IMR-90 (cell line): Measurements from ENCODE around the gene TBC1D17. TPM values are rescaled to one million over a fixed set of nuclear protein-coding genes. Genes with fewer than 3 reads are reported as not detected.
A peak's percentile ranks its signal among the peaks of the same experiment; 100 is the strongest.

Source experiments
- ATAC-seq: fragments of 200-7000 bp; cut with Tn5 transposase; 2 replicates; pipeline ENCODE4 v1.9.1; 2020; ENCODE audit warnings: low read depth, mild to moderate bottlenecking, moderate library complexity
- BruUV-seq: library from RNA; stranded (reverse); fragments of 400-500 nt; replicated peaks from 2 replicates; lab custom pipeline; 2021; lab: Mats Ljungman, UMichigan
- CTCF ChIA-PET: fragments of 300-600 bp; formaldehyde crosslinking; extraction: SDS; loops from one replicate; lab custom pipeline; 2021; ENCODE audit warnings: antibody characterized with exemption; lab: Yijun Ruan, JAX
- POLR2A ChIA-PET: fragments of 300-600 bp; sonication (Branson Sonifier 250); formaldehyde crosslinking; loops from one replicate; lab custom pipeline; 2022; ENCODE audit warnings: antibody characterized with exemption; ENCODE audit not compliant: unreplicated experiment; lab: Charles Lee
- DNase-seq: peaks from one replicate; pipeline ENCODE4 v3.0.0; 2013
- H2AFZ ChIP-seq: replicated peaks from 2 replicates; pipeline ENCODE3; 2013; ENCODE audit warnings: low read length, mild to moderate bottlenecking; ENCODE audit not compliant: poor library complexity
- H2AK5ac ChIP-seq: 2 replicates; pipeline ENCODE4 v1.6.1; 2013; ENCODE audit warnings: low read depth, low read length, inconsistent platforms
- H2AK9ac ChIP-seq: replicated peaks from 2 replicates; pipeline ENCODE3; 2013; ENCODE audit warnings: mild to moderate bottlenecking, low read depth, low read length, moderate library complexity; ENCODE audit not compliant: poor library complexity
- H2BK120ac ChIP-seq: 2 replicates; pipeline ENCODE4 v1.6.1; 2013; ENCODE audit warnings: low read depth, low read length, inconsistent platforms
- H2BK15ac ChIP-seq: 3 replicates; pipeline ENCODE4 v1.6.1; 2013; ENCODE audit warnings: low read depth, low read length, inconsistent platforms
- H2BK20ac ChIP-seq: 2 replicates; pipeline ENCODE4 v1.6.1; 2013; ENCODE audit warnings: low read depth, mild to moderate bottlenecking, inconsistent platforms, low read length, moderate library complexity
- H2BK5ac ChIP-seq: 2 replicates; pipeline ENCODE4 v1.6.1; 2013; ENCODE audit warnings: mild to moderate bottlenecking, low read depth, low read length, inconsistent platforms; ENCODE audit not compliant: poor library complexity, severe bottlenecking
- H3K14ac ChIP-seq: replicated peaks from 2 replicates; pipeline ENCODE4 v1.6.1; 2013; ENCODE audit warnings: low read depth, low read length, inconsistent platforms
- H3K18ac ChIP-seq: 2 replicates; pipeline ENCODE4 v1.6.1; 2013; ENCODE audit warnings: low read depth, low read length, control low read depth
- H3K23ac ChIP-seq: 2 replicates; pipeline ENCODE4 v1.6.1; 2013; ENCODE audit warnings: low read depth, low read length, inconsistent platforms
- H3K27ac ChIP-seq: 2 replicates; pipeline ENCODE4 v1.5.1; 2013; ENCODE audit warnings: mild to moderate bottlenecking, control low read depth, low read length; ENCODE audit not compliant: insufficient read depth
- H3K27me3 ChIP-seq: 2 replicates; pipeline ENCODE4 v1.6.1; 2013; ENCODE audit warnings: low read length; ENCODE audit not compliant: control insufficient read depth, insufficient read depth
- H3K36me3 ChIP-seq: 2 replicates; pipeline ENCODE4 v1.6.1; 2013; ENCODE audit warnings: low read length, mixed read lengths; ENCODE audit not compliant: control insufficient read depth, insufficient read depth
- H3K4ac ChIP-seq: 2 replicates; pipeline ENCODE4 v1.6.1; 2013; ENCODE audit warnings: low read depth, low read length, inconsistent platforms
- H3K4me1 ChIP-seq: 2 replicates; pipeline ENCODE4 v1.6.1; 2013; ENCODE audit warnings: low read length, mixed read lengths; ENCODE audit not compliant: control insufficient read depth, insufficient read depth
- H3K4me2 ChIP-seq: 2 replicates; pipeline ENCODE4 v1.6.1; 2013; ENCODE audit warnings: low read depth, mild to moderate bottlenecking, control low read depth, low read length, moderate library complexity
- H3K4me3 ChIP-seq: 2 replicates; pipeline ENCODE4 v1.5.1; 2013; ENCODE audit warnings: low read depth, mild to moderate bottlenecking, control low read depth, low read length, moderate library complexity; ENCODE audit not compliant: insufficient read depth
- H3K56ac ChIP-seq: 2 replicates; pipeline ENCODE4 v1.6.1; 2013; ENCODE audit warnings: low read length, inconsistent platforms; ENCODE audit not compliant: insufficient read depth; ENCODE audit errors: extremely low read depth
- H3K79me1 ChIP-seq, 2 experiments: 2 replicates each; pipeline ENCODE4 v1.6.1; 2013; ENCODE audit warnings: low read length in 2 of 2, inconsistent platforms in 1 of 2, low read depth in 1 of 2
- H3K9ac ChIP-seq: 2 replicates; pipeline ENCODE4 v1.6.1; 2013; ENCODE audit warnings: low read depth, low read length, control low read depth
- H3K9me1 ChIP-seq: 2 replicates; pipeline ENCODE4 v1.6.1; 2013; ENCODE audit warnings: low read length, inconsistent platforms; ENCODE audit not compliant: insufficient read depth
- H3K9me3 ChIP-seq: 2 replicates; pipeline ENCODE4 v1.6.1; 2013; ENCODE audit warnings: low read length; ENCODE audit not compliant: control insufficient read depth, insufficient read depth
- H4K20me1 ChIP-seq: 2 replicates; pipeline ENCODE4 v1.6.1; 2013; ENCODE audit warnings: low read length, inconsistent platforms; ENCODE audit not compliant: insufficient read depth
- H4K5ac ChIP-seq: 2 replicates; pipeline ENCODE4 v1.6.1; 2013; ENCODE audit warnings: mild to moderate bottlenecking, low read depth, low read length, control low read depth
- H4K8ac ChIP-seq, 2 experiments: 2 replicates each; pipeline ENCODE4 v1.6.1; 2013; ENCODE audit warnings: low read depth in 2 of 2, low read length in 2 of 2, control low read depth in 1 of 2, inconsistent platforms in 1 of 2
- H4K91ac ChIP-seq: 2 replicates; pipeline ENCODE4 v1.6.1; 2013; ENCODE audit warnings: low read depth, low read length, inconsistent platforms; ENCODE audit not compliant: insufficient read depth
- CEBPB ChIP-seq: IDR thresholded peaks from 2 replicates; pipeline ENCODE4 v1.6.1; 2012; ENCODE audit warnings: low read depth, low read length, improper control_type of control experiment
- ELK1 ChIP-seq: fragments of 150-350 bp; IDR thresholded peaks from 2 replicates; pipeline ENCODE4 v1.6.1; 2016; ENCODE audit warnings: low read depth, mild to moderate bottlenecking, low read length, moderate library complexity, borderline replicate concordance
- MAFK ChIP-seq: IDR thresholded peaks from 2 replicates; pipeline ENCODE4 v1.6.1; 2012; ENCODE audit warnings: low read depth, low read length, improper control_type of control experiment
- NFE2L2 ChIP-seq: fragments of 150-350 bp; IDR thresholded peaks from 2 replicates; pipeline ENCODE4 v1.6.1; 2016; ENCODE audit warnings: low read depth, mild to moderate bottlenecking, low read length
- POLR2A ChIP-seq: IDR thresholded peaks from 2 replicates; pipeline ENCODE4 v1.6.1; 2012; ENCODE audit warnings: mild to moderate bottlenecking, low read depth, low read length
- USF2 ChIP-seq: fragments of 150-350 bp; IDR thresholded peaks from 2 replicates; pipeline ENCODE4 v1.6.1; 2017; ENCODE audit warnings: mild to moderate bottlenecking, antibody characterized with exemption, low read length, low read depth
- WGBS, 2 experiments: methylation state at CpG; one replicate each; pipeline versions ENCODE4 v1.1.5 to v1.1.7; 2013; ENCODE audit warnings: missing lambda C conversion rate in 2 of 2; ENCODE audit not compliant: insufficient read length in 1 of 2; ENCODE audit errors: extremely low coverage in 2 of 2; 5-methylcytosine and 5-hydroxymethylcytosine counted together
- dilution Hi-C: fragments of 300-500 bp; cut with HindIII; formaldehyde crosslinking; loops from one replicate; pipeline ENCODE4 v1.14.3; 2018; ENCODE audit warnings: low sequenced_read_pairs; ENCODE audit not compliant: unreplicated experiment
- in situ Hi-C: fragments of 300-500 bp; cut with MboI; formaldehyde crosslinking; loops from 3 replicates; pipeline ENCODE4 v1.14.3; 2019; ENCODE audit warnings: low sequenced_read_pairs, inconsistent platforms, mixed read lengths
- intact Hi-C: fragments of 100-400 bp; cut with micrococcal nuclease; formaldehyde crosslinking; loops from 2 replicates; pipeline ENCODE4 v1.10.0; 2022
- polyA plus RNA-seq, 3 experiments: library from polyadenylated mRNA; depleted of rRNA; stranded (reverse); fragments of >200 nt; gene quantifications; 2 replicates each; pipeline ENCODE4 v1.2.3, GENCODE V29; 2012; ENCODE audit warnings: low replicate concordance in 1 of 3
- total RNA-seq: library from RNA; depleted of rRNA; stranded (reverse); fragments of >200 nt; gene quantifications from 2 replicates; pipeline ENCODE4 v1.2.3, GENCODE V29; 2012

Gene TBC1D17
- total and polyA plus RNA-seq, 2 of the 4 experiments (the other 2 are of a cell fraction): 1.1 to 27.8 TPM

- H3K23ac ChIP-seq: peak overlapping the region; percentile 92; the same call in 1 of the 2 replicates
- peak overlapping the region; percentile 92 for H3K18ac ChIP-seq
- dilution Hi-C loops: no loop called here
- ATAC-seq: peak; percentile 24
- in situ Hi-C loops: no loop called here
- H3K4me2 ChIP-seq: peak overlapping the region; percentile 99
- CTCF ChIA-PET: no interaction called here
- H3K9me1 ChIP-seq: peaks cover 10% of the 10 kb centered on the region
- no TSS peak for BruUV-seq
- peak; percentile 29 for DNase-seq
- H3K9me3 ChIP-seq: no peaks in the 10 kb centered on the region
- peak overlapping the region; percentile 93 for H3K56ac ChIP-seq
- peak overlapping the region; percentile 81 for H2BK120ac ChIP-seq
- TF ChIP-seq ELK1: no peak
- no peak for TF ChIP-seq MAFK
- no peak for TF ChIP-seq USF2
- peak; percentile 50; the same call in 1 of the 2 replicates for TF ChIP-seq POLR2A
- no peak for TF ChIP-seq CEBPB
- TF ChIP-seq NFE2L2: no peak
- peak overlapping the region; percentile 63 for H3K4me3 ChIP-seq
- peak overlapping the region; percentile 98 for H4K91ac ChIP-seq
- peak overlapping the region; percentile 96 for H2BK5ac ChIP-seq
- peak overlapping the region; percentile 97 to 98 for H4K8ac ChIP-seq
- peak overlapping the region; percentile 21; the same call in 1 of the 2 replicates for H2BK20ac ChIP-seq
- WGBS, 2 experiments: 0% methylated on average over 15 of the region's 28 CpGs; no CpG with 5 or more reads in 1 of the 2 experiments
- no peaks in the 10 kb centered on the region for H3K27me3 ChIP-seq
- H4K5ac ChIP-seq: peak overlapping the region; percentile 99
- peaks cover 17% of the 10 kb centered on the region; the same call in 1 of the 2 replicates for H3K36me3 ChIP-seq
- peak overlapping the region; percentile 100 for H2AK9ac ChIP-seq
- peak overlapping the region; percentile 99 for H3K14ac ChIP-seq
- peak overlapping the region; percentile 98 for H3K4ac ChIP-seq
- H2BK15ac ChIP-seq: peak overlapping the region; percentile 47; the same call in 1 of the 3 replicates
- peak overlapping the region; percentile 97 for H2AK5ac ChIP-seq
- H3K4me1 ChIP-seq: peaks cover 7% of the 10 kb centered on the region
- POLR2A ChIA-PET: interaction anchor here (1.3 kb wide), 1 partner anchor 11 kb away, joined by 6 read pairs; no protein-coding TSS in a partner anchor
- H3K9ac ChIP-seq: peak overlapping the region; percentile 97
- peak overlapping the region; percentile 97 for H3K27ac ChIP-seq
- H2AFZ ChIP-seq: peak overlapping the region; percentile 99
- no peaks in the 10 kb centered on the region; the same call in 1 of the 2 replicates for H4K20me1 ChIP-seq
- peaks cover 27 to 61% of the 10 kb centered on the region in 2 experiments for H3K79me1 ChIP-seq
- intact Hi-C loops: loop anchor here (5.0 kb wide), 1 partner anchor 151 kb away; the partner anchor contains the start of genes VRK3 and ZNF473
Measured at GRCh38 chr19:49875857-49876421, 1.6 kb upstream of the TBC1D17 start.
